T-helper 22 cell (primary cell): ENCODE results near the gene CCDC15.

Source experiments
- DNase-seq: peaks from one replicate; pipeline ENCODE4 v3.0.0-alpha.2; 2020; ENCODE audit warnings: low read depth

The CCDC15 gene, protein sequence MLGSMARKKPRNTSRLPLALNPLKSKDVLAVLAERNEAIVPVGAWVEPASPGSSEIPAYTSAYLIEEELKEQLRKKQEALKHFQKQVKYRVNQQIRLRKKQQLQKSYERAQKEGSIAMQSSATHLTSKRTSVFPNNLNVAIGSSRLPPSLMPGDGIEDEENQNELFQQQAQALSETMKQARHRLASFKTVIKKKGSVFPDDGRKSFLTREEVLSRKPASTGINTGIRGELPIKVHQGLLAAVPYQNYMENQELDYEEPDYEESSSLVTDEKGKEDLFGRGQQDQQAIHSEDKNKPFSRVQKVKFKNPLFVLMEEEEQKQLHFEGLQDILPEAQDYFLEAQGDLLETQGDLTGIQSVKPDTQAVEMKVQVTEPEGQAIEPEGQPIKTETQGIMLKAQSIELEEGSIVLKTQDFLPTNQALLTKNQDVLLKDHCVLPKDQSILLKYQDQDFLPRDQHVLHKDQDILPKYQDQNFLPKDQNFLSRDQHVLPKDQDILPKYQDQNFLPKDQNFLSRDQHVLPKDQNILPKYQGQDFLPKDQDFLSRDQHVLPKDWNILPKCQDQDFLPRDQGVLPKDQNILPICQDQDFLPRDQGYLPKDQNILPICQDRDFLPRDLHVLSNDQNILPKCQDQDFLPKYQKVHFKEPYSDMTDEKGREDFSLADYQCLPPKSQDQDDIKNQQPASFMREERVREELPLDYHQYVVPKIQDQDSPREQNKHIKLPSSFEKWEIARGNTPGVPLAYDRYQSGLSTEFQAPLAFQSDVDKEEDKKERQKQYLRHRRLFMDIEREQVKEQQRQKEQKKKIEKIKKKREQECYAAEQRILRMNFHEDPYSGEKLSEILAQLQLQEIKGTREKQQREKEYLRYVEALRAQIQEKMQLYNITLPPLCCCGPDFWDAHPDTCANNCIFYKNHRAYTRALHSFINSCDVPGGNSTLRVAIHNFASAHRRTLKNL

DNA sequence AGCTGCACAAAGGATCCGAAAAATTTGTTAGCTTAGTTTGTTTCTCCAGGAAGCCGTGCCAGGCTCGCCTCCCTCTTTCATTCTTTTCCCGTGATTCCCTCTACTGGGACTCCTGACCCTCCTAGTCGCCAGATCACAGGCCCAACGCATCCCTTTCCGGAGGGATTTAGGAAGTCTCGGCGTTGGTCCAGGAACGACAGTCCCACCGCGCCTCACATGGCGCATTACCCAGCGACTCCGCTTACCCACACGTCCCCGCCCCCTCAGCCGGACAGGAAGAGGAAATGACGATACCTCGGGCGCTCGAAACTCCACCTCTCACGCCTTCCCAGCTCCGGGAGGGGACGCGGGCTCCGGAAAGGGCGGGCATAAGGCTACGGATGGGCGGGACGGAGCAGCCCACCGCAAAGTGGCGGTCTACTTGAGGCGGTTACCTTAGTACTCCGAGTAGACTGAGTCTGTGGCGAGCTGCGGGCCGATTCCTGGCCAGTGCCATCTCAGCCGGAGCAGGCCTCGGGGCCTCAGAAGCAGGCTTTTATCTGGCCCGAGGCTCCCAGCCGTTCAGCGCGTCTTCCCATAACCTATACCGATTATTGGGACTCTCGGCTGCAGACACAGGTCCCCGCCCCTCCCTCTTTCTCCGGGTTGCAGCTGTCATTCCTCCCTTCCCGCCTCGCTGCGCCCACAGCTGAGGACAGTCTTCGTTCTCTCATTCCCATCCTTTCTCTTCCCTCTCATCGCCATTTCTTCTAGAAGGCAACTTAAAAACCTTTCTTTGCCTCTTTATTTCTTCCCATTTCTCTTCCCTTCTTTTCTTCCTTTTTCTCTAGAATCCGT, at the start of gene CCDC15:
CCDC15 (plus strand) TSS at position 450 of the 837 bp plus-strand sequence. CDS start 531 bp downstream, outside the sequence.
- DNase-seq = peak; percentile 90

DNA sequence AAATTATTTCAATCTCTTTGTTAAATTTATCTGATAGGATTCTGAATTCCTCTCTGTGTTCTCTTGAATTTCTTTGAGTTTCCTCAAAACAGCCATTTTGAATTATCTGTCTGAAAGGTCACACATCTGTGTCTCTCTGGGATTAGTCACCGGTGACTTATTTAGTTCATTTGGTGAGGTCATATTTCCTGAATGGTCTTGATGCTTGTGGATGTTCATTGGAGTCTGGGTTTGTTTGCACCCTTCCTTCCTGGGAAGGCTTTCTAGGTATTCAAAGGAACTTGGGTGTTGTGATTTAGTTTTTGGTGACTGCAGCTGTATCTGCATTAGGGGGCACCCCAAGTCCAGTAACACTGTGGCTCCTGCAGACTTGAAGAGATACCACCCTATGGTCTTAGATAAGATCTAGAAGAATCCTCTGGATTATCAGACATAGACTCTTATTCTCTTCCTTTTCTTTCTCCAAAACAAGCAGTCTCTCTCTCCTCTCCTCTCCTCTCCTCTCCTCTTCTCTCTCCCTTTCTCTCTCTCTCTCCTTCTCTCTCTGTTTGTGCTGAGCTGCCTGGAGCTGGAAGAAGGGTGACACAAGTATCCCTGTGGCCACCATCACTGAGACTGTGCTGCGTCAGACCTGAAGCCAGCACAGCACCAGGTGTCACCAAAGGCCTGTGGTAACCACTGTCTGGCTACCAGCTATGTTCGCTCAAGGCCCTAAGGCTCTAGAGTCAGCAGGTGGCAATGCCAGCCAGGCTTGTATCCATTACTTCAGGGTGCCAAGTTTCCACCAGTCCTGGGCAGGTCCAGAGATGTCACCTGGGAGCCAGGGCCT, 38.2 kb upstream of the CCDC15 start:
- DNase-seq = no peak

DNA sequence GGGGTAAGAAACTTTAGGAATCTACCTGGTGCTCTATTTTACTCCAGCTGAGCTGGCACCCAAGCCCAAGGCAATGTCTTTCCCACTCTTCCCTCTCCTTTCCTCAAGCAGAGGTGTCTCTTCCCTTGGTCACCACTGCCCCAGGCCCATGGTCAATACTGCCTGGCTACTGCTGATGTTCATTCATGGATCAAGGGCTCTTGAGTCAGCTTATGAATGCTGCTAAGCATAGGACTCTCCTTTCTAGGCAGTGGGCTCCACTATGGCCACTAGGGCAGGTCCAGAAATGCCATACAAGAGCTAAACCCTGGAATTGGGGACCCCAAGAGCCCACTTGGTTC, 37.7 kb upstream of the CCDC15 start:
- DNase-seq = no peak

DNA sequence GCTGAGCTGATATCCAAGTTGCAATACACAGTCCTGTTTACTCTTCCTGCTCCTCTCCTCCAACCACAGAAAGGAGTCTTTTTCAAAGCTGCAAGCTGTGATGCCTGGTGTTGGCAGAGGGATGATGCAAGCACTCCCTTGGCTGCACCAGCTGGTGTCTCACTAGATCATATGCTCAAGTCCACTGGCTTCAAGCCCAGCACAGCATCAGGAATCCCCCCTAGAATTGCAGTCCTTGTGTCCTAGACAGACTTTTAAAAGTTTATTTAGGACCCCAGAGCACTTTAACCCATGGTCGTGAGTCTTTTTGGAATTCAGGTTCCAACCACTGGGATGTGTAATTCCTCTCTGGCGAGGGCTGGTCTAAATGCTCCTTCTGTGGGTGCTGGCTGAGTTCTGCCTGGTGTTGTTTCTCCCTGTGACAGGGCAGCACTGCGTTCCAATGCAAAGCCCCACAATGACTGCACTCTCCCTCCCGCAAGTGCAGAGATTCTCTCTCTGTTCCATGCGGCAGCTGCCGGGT, 36.8 kb upstream of the CCDC15 start:
- no peak for DNase-seq

DNA sequence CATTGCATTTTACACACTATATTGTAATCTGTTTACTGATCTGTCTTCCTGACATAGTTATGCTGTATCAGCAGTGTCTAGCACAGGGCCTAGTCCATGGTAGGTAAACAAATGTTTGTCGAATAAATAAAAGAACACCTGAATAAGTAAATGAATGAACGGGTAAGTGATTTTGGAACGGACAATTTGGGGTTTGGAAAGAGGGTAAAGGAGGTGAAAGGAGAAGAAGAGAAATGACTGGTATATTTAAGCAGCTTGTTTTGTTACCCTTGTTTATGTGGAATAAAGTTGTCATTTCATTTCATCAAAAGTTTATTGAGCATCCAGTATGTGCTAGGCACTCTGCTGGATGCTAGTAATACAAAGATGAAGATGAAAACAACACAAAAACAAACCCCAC, 35.1 kb upstream of the CCDC15 start, which contains the start of gene HEPN1:
HEPN1 (plus strand) TSS at position 301 of the 400 bp plus-strand sequence.
- DNase-seq = no peak

DNA sequence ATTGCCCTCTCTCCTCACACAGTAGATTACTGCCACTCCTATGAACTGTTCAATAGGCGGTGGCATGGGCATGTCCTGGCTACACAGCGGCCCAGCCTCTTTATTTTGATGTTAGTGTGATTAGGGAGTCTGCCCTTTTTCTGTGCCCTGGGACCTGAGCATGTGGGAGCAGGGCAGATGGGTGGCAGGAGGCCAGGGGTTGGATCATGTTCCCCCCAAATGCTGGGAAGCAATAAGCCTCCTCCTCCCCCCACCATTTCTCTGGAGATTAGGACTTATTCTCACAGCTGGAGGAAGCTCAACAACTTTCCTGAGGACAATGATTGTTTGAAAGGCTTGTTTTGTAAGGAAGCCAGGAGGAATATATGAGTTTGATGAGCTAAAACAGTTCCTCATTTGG, 34.1 kb upstream of the CCDC15 start:
- DNase-seq = no peak

DNA sequence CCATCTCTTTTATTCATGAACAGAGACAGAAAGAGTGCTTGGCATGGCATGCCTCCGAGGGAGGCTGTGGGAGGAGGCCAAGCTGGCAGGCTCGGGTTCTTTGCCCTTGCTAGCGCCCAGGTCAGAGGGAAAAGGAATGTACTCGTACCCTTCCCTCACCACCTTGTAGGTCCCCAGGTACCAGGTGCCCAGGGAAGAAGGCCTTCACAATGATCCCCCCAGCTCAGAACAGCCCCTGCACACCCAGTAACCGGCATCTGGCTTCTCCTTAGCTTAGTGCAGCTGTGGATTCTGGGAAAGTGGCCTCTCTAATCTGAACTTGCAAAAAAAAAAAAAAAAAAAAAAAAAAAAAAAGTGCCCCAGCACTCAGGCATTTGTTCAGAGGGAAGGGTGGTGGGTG, 33.6 kb upstream of the CCDC15 start:
- DNase-seq = no peak

DNA sequence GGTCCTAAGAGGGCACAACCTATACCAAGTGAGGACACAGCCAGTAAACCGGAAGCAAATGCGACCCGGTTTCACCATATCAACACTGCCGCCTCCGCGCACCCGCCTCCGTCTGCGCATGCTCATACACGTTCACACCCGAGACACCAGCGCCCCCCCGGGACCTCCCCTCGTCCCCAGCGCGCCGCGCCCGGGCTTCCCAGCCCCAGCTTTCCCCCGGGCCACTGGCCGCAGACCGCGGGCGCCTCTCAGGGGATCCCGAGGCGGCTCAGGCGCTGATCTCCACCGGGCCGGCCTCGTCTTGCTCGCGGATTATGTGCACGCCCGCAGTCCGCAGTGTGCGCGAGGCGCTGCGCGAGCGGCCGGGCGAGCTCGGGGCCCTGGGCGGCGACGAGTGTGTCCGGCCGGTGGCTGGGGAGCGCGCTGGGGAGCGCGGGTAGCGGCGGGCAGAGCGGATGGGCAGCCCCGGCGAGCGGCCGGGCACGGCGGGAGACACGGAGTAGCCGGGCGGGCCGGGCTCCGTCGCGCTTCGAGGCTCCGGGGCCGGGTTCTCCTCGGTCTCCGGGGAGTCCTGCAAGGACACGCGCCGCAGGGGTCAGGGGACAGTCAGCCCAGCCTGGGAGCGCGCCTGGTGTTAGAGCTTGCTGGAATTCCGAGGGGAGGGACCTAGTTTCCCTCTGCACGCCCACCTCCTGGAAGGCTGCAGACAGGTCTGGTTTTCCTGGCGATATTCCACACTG, 33.0 kb upstream of the CCDC15 start:
- peak; percentile 19 for DNase-seq

DNA sequence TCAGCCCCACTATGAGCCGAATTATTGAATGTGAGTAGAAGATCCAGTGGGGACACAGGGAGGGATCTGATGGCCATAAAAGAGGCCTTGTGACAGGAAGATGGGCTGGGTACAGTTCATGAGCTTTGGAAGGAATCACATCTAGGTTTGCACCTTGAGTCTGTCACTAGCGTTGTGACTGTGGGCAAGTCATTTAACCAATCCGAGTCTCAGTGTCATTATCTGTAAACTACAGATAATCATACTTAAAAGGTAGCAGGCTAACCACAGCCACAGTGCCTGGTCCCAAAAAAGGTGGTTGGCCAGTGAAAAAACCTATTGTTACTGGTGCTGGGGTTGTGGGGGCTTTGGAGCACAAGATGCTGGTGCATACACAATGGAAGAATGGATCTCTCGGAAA, 31.2 kb upstream of the CCDC15 start:
- no peak for DNase-seq

DNA sequence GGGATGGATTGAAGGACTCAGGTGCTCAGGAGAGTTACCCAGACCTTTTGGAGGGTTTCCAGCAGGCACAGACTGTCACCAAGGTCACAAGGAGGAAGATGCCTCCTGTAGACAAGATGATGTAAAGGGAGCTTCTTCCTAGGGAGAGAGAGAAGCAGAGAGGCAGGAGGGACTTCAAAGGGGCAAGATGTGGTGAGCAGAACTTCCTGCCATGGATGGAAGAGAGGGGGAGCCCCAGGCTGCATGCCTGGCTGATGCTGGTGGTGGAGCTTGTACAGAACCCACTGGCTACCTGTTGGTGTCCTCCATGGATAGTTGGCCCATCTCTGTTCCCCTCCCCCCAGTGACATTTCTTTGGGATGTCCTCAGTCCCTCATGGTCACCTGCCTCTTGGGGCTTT, 30.7 kb upstream of the CCDC15 start:
- no peak for DNase-seq

DNA sequence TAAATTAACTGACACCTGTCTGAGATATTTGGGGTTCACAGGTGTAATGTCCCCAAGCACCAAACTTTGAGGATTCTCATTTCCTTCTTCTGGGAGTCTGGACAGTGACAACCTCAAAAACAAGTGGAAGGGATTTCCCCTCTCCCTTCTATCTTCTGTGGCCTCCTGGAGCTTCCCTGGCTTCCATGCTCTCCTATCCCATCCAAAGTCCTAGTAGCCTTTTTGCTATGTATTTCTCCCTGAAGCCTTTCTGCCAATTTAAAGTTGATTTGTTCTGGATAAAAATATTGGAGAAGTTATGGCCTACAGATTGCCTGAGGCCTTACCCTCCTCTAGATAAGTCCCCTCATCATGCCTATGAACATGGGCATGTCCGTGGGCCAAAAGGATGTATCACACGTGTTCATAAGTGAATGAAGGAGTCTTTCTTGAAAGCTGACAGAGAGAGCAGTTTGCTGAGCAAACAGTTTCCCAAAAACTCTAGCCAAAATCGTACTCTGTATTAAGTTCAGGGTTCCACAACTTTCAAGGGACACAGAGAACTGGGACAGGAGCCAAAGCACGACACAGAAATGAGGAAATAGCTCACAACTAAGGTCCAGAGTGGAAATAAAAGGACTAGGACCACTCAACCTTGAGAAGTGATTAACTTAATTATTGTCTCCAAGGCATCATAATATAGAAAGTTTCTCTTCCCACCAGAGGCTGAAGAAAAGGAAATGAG, 24.9 kb upstream of the CCDC15 start:
- DNase-seq = no peak

DNA sequence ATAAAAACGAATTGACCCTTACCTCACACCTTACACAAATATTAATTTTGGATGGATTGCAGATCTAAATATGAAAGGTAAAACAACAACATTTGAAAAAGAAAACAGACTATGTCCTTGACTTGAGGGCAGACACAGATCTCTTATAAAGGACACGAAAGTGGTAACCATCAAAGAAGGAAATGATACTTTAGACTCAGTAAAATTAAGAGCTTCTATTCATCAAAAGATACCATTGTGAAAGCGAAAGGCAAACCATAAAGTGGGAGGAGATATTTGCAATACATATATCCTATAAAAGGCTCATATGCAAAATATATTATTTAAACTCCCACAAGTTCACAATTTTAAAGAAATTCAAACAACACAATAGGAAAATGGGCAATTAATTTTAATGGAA, 23.2 kb upstream of the CCDC15 start:
- DNase-seq = no peak

DNA sequence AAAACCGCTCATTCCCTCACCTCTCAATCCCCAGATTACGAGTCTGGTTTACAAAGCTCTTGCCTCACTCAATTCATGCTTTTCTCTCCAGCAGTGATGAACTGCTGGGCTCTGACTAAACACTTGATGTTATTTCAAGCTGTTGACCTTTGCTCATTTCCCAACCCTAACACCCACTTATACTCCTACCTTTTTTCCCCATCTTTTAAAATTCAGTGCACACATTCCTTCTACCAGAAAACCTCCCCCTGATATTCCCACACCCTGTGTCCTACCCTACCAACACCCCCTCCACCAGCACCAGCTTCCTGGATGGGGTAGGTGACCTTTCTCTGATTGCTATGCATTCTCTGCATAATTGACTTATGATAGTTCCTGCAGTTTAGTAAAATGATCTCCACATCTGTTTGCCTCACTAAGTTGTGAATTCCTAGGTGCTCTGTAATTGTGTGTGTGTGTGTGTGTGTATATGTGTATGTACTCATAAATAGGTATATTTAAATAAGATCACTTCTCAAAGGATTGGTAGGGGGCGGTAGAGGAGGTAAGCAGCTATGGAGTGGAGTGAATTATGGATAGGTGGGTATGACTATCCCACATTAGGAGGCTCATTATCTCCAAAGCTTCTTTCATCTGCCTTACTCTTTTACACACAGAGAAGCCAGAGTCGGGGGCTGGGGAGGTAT, 19.0 kb upstream of the CCDC15 start:
- no peak for DNase-seq

DNA sequence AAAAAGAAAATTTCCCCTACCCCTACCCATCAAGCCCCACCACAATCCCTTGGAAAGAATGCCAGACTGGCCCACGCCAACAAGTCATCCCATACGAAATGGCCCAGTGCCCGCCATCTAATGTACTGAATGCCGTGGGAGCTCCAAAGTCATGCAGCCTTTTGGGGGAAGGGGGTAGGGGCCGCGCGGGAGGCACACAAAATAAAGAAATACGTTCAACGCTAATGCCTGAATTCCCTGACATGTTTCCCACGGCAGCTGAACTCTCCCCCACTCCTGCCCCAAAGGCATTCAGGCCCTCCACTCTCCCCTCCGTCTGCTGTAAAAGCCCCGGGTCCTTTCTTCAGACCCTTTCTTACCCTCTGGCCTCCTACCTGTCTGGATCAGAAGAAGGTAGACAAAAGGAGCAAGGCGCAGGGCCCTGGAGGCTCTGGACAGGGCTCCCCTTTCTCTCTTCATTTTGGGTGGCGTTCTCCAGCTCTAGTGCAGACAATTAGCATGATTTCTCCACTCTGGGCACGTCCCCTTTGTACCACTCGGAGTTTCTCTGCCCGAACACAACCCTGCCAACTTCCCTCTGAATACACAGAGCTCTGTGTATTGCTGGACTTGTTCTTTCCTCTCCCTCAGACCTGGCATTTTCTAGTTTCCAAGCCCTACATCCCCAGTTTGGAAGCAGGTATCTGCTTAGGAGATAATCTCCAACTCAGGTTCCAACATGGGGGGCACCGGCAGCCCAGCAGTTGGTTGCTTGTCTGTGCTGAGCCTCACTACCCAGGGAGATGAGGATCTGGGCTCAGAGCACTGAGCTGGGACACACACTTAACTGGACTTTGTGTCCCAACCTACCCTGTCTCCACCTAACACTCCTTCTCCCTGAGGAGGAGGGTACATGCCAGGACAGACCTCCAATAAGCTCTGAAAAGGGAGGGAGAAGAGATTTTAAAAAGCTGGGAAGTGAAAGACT, 18.2 kb upstream of the CCDC15 start, which contains the start of gene HEPACAM:
HEPACAM (minus strand) TSS at position 500 of the 967 bp plus-strand sequence; CDS start at position 459, 41 bp downstream.
- DNase-seq = no peak

DNA sequence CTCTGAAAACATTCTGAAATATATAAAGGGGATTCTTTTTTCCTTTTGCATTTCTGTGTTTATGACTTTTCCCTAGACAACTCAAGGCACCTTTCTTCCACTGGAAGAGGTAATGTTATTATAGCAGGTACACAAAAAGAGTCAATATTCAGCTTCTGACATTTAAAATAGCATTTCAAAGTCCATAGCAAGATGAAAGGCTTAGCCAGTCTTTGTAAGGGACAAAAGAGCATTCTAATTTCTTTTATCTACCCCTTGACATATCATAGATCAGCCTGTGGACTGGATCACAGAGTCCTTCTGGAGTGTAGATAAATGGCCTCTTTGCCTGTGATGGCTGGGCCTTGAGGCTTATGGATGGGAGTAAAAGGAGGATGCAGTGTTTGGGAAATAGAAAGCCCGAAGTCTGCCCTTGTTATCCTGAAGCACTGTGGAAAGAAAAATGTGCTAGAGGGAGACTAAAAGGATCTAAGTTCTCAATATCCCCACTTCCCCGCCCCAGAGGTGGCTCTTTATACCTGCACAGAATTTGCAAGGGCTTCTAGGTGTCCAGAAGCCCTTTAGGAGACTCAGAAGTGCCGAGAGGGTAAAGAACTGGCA, 16.6 kb upstream of the CCDC15 start:
- DNase-seq = no peak

DNA sequence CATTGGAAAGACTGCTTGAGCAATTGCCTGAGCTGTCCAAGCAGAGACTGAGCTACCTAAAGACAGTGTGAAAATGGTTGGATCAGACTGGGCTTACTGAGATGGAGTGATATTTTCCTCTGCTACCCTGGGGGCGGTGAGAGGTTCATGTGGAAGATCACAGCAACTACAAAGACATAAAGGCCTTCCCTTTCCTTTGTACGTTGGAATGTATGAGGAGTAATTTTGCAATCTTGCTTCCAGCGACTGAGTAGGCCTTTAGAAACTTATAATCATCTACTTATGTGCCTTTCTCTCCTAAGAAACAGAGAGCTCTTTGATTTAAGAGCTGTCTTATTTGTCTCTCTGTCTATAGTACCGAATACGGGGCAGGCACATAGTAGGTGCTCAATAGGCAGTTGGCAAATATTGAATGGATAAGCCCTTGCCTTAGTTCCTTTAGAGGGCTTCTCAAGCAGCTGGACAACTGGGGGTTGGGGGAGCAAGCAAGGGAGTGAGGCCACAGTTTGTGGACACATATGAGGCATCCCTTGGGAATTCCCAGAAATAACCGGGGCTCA, 15.7 kb upstream of the CCDC15 start:
- no peak for DNase-seq

DNA sequence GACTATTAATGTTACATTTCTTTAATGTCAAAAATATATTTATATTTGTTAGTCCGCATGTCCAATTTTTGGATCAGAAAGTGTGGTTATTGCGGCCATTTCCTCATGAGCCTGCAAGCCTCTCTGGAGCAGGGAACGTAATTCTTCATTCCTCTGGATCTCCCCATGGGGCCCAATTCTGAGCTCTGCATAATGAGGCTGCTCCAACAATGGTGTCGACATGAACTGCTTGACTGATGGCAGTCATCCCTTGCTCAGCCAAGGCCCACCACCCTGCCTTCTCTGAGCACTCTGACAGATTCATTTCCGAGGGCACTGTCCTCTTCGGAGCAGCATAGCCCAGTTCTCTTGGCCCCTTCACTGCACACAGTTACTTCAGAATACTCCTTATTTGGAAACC, 15.0 kb upstream of the CCDC15 start:
- no peak for DNase-seq
